HepG2 (cell line): Measurements from ENCODE around the gene SCAMP3. TPM values are rescaled to one million over a fixed set of nuclear protein-coding genes. Genes with fewer than 3 reads are reported as not detected.

Source experiments
- E2F1 ChIP-seq: sonication (generic); formaldehyde crosslinking; IDR thresholded peaks from 2 replicates; pipeline ENCODE4 v1.5.0; 2020; ENCODE audit warnings: missing genetic modification reagents
- KMT2B ChIP-seq: IDR thresholded peaks from 2 replicates; pipeline ENCODE4 v1.6.1; 2016; ENCODE audit warnings: missing genetic modification reagents, missing compliant biosample characterization
- MAZ ChIP-seq, 2 experiments: sonication (generic) in 1 of 2; formaldehyde crosslinking in 1 of 2; IDR thresholded peaks; 2 replicates each; pipeline versions ENCODE4 v1.5.0 to v1.6.1; 2012 to 2020; ENCODE audit warnings: low read depth in 2 of 2, mild to moderate bottlenecking in 2 of 2, borderline replicate concordance in 1 of 2, improper control_type of control experiment in 1 of 2, low read length in 1 of 2, missing genetic modification reagents in 1 of 2, moderate library complexity in 1 of 2
- POLR2AphosphoS5 ChIP-seq: IDR thresholded peaks from 2 replicates; pipeline ENCODE4 v1.6.1; 2012; ENCODE audit warnings: low read depth, low read length
- SIX1 ChIP-seq: sonication (generic); formaldehyde crosslinking; IDR thresholded peaks from 2 replicates; pipeline ENCODE4 v1.4.0; 2020; ENCODE audit warnings: missing genetic modification reagents, borderline replicate concordance
- TBX3 ChIP-seq: fragments of 450-650 bp; IDR thresholded peaks from 2 replicates; pipeline ENCODE4 v1.6.1; 2017; ENCODE audit warnings: antibody characterized with exemption, mild to moderate bottlenecking, inconsistent platforms, borderline replicate concordance
- ZNF235 ChIP-seq: sonication (generic); formaldehyde crosslinking; IDR thresholded peaks from 2 replicates; pipeline ENCODE4 v1.8.1; 2023; ENCODE audit warnings: mild to moderate bottlenecking, missing genetic modification reagents, borderline replicate concordance
- ZNF275 ChIP-seq: sonication (generic); formaldehyde crosslinking; IDR thresholded peaks from 2 replicates; pipeline ENCODE4 v1.8.0; 2022; ENCODE audit warnings: missing genetic modification reagents, mild to moderate bottlenecking, inconsistent platforms, borderline replicate concordance
- ZNF644 ChIP-seq: IDR thresholded peaks from 2 replicates; pipeline ENCODE4 v1.6.1; 2016; ENCODE audit warnings: low read depth
- polyA plus RNA-seq, 8 experiments: library from polyadenylated mRNA; depleted of rRNA in 3 of 8; stranded (reverse) in 7 of 8; unstranded in 1 of 8; fragments of >200 nt; fragmentation: Illumina TruSeq in 4 of 8; extraction: Trizol in 4 of 8; gene quantifications; 2 replicates each; pipeline versions ENCODE4 v1.2.1 to v1.2.3, GENCODE V29; 2011 to 2016; ENCODE audit warnings: low read depth in 4 of 8, missing spikeins in 1 of 8, mixed read lengths in 1 of 8; ENCODE audit not compliant: insufficient read depth in 1 of 8
- total RNA-seq, 5 experiments: library from RNA; depleted of rRNA; stranded (reverse); fragments of >200 nt; fragmentation: Illumina TruSeq; extraction: Trizol; gene quantifications; 2 replicates each; pipeline ENCODE4 v1.2.3, GENCODE V29; 2016; ENCODE audit warnings: low read depth in 1 of 5
- TF ChIP-seq, protein P1 (sequence below): sonication (generic); formaldehyde crosslinking; IDR thresholded peaks from 2 replicates; pipeline ENCODE4; 2020; ENCODE audit warnings: missing genetic modification reagents, mild to moderate bottlenecking, borderline replicate concordance
- TF ChIP-seq, protein P2 (sequence below), 2 experiments: IDR thresholded peaks; 2 replicates each; pipeline ENCODE4 v1.6.1; 2011 to 2012; ENCODE audit warnings: low read length in 2 of 2, borderline replicate concordance in 1 of 2, low read depth in 1 of 2, mild to moderate bottlenecking in 1 of 2, moderate library complexity in 1 of 2
- TF ChIP-seq, protein P3 (sequence below): sonication (generic); formaldehyde crosslinking; IDR thresholded peaks from 2 replicates; pipeline ENCODE4 v1.4.0; 2020; ENCODE audit warnings: missing genetic modification reagents, borderline replicate concordance

Gene SCAMP3
- total and polyA plus RNA-seq, 2 of the 13 experiments (the other 11 are each of a cell fraction or from before 2014, with no cell fraction given), result 46.8 to 83.3 TPM

- peak; percentile 92 for TF ChIP-seq E2F1
- TF ChIP-seq, protein P1, sequence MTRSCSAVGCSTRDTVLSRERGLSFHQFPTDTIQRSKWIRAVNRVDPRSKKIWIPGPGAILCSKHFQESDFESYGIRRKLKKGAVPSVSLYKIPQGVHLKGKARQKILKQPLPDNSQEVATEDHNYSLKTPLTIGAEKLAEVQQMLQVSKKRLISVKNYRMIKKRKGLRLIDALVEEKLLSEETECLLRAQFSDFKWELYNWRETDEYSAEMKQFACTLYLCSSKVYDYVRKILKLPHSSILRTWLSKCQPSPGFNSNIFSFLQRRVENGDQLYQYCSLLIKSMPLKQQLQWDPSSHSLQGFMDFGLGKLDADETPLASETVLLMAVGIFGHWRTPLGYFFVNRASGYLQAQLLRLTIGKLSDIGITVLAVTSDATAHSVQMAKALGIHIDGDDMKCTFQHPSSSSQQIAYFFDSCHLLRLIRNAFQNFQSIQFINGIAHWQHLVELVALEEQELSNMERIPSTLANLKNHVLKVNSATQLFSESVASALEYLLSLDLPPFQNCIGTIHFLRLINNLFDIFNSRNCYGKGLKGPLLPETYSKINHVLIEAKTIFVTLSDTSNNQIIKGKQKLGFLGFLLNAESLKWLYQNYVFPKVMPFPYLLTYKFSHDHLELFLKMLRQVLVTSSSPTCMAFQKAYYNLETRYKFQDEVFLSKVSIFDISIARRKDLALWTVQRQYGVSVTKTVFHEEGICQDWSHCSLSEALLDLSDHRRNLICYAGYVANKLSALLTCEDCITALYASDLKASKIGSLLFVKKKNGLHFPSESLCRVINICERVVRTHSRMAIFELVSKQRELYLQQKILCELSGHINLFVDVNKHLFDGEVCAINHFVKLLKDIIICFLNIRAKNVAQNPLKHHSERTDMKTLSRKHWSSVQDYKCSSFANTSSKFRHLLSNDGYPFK (CRISPR knock-in tag), result peak; percentile 31; the same call in 1 of the 2 replicates
- no peak for TF ChIP-seq ZNF275 (CRISPR knock-in tag)
- TF ChIP-seq, protein P2, sequence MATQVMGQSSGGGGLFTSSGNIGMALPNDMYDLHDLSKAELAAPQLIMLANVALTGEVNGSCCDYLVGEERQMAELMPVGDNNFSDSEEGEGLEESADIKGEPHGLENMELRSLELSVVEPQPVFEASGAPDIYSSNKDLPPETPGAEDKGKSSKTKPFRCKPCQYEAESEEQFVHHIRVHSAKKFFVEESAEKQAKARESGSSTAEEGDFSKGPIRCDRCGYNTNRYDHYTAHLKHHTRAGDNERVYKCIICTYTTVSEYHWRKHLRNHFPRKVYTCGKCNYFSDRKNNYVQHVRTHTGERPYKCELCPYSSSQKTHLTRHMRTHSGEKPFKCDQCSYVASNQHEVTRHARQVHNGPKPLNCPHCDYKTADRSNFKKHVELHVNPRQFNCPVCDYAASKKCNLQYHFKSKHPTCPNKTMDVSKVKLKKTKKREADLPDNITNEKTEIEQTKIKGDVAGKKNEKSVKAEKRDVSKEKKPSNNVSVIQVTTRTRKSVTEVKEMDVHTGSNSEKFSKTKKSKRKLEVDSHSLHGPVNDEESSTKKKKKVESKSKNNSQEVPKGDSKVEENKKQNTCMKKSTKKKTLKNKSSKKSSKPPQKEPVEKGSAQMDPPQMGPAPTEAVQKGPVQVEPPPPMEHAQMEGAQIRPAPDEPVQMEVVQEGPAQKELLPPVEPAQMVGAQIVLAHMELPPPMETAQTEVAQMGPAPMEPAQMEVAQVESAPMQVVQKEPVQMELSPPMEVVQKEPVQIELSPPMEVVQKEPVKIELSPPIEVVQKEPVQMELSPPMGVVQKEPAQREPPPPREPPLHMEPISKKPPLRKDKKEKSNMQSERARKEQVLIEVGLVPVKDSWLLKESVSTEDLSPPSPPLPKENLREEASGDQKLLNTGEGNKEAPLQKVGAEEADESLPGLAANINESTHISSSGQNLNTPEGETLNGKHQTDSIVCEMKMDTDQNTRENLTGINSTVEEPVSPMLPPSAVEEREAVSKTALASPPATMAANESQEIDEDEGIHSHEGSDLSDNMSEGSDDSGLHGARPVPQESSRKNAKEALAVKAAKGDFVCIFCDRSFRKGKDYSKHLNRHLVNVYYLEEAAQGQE (IDR thresholded peaks at IDR 0.05; ENCODE audit: borderline replicate concordance in 1 of 2, low read depth in 1 of 2, low read length in 2 of 2), result no peak
- no peak for TF ChIP-seq SIX1 (CRISPR knock-in tag)
- TF ChIP-seq, protein P3, sequence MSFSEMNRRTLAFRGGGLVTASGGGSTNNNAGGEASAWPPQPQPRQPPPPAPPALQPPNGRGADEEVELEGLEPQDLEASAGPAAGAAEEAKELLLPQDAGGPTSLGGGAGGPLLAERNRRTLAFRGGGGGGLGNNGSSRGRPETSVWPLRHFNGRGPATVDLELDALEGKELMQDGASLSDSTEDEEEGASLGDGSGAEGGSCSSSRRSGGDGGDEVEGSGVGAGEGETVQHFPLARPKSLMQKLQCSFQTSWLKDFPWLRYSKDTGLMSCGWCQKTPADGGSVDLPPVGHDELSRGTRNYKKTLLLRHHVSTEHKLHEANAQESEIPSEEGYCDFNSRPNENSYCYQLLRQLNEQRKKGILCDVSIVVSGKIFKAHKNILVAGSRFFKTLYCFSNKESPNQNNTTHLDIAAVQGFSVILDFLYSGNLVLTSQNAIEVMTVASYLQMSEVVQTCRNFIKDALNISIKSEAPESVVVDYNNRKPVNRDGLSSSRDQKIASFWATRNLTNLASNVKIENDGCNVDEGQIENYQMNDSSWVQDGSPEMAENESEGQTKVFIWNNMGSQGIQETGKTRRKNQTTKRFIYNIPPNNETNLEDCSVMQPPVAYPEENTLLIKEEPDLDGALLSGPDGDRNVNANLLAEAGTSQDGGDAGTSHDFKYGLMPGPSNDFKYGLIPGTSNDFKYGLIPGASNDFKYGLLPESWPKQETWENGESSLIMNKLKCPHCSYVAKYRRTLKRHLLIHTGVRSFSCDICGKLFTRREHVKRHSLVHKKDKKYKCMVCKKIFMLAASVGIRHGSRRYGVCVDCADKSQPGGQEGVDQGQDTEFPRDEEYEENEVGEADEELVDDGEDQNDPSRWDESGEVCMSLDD (CRISPR knock-in tag), result no peak
- peak; percentile 77; the same call in 1 of the 2 replicates for TF ChIP-seq KMT2B (CRISPR knock-in tag)
- TF ChIP-seq TBX3, result no peak
- TF ChIP-seq ZNF644, result no peak
- peak; percentile 85 for TF ChIP-seq POLR2AphosphoS5
- 0 out of 2 replicates have a peak, but pooled peaks have one; percentile 48 for TF ChIP-seq ZNF235
- TF ChIP-seq MAZ (IDR thresholded peaks at IDR 0.05; ENCODE audit: borderline replicate concordance, low read depth, low read length), result peak; percentile 74; the same call in 1 of the 2 replicates
- TF ChIP-seq MAZ (CRISPR knock-in tag; IDR thresholded peaks at IDR 0.05; ENCODE audit: low read depth), result no peak
Observed at GRCh38 chr1:155227261-155228095, 34.7 kb downstream of the SCAMP3 start (continued).
